GM15510 (cell line): ENCODE measurements around the gene ABHD4.

ENCODE experiments used
- POLR2A ChIP-seq: IDR thresholded peaks from 3 replicates; pipeline ENCODE4 v1.6.1; 2011; ENCODE audit warnings: borderline replicate concordance; ENCODE audit not compliant: insufficient read length; ENCODE audit errors: extremely low read depth

The ABHD4 gene

DNA sequence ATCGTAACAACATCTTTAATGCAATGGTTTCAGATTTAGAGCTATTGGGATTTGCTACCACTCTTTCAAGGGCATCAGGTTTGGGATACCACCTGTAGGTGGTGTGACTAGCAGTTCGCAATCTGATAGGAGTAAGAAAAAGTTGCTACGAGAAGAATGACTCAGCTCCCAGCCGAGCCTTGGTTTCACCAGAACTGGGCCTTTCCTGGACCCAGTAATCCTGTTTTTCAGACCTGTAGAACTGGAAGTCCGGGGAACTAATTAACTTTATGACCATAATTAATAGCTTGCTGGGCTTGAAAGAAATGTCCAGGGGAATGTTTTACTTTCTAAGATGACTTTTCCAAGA is 770 bp downstream of the ABHD4 start:
- TF ChIP-seq POLR2A: no peak

- TF ChIP-seq POLR2A: no peak
Measured at GRCh38 chr14:22599349-22599748, 1.2 kb downstream of the ABHD4 start.

GRCh38 chr14:22600027-22600426 is 1.9 kb downstream of the ABHD4 start:
- TF ChIP-seq POLR2A: no peak

- TF ChIP-seq POLR2A: no peak
Measured at GRCh38 chr14:22601456-22601855, 3.4 kb downstream of the ABHD4 start.

DNA sequence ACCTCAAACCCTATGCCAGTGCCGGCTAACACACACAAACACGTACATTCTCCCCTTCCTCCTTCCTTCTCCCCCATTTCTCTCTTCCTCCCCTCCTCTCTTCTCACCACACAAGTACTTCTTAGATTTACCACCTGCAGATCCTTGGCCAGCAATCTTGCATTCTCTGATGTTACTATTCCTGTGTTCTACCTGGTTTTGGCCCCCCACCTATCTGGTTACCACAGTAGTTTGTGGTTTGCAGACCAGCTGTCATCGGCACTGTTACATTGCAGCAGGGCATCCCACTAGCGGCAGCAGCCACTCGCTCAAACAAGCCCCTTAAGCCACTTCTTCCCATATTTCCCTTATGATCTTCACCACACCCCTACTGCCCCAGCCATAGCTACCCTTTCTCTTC is 3.9 kb downstream of the ABHD4 start:
- TF ChIP-seq POLR2A: no peak

GRCh38 chr14:22602862-22603261 is 4.8 kb downstream of the ABHD4 start:
- TF ChIP-seq POLR2A: no peak

GRCh38 chr14:22606380-22606779 is 8.3 kb downstream of the ABHD4 start:
- no peak for TF ChIP-seq POLR2A

DNA sequence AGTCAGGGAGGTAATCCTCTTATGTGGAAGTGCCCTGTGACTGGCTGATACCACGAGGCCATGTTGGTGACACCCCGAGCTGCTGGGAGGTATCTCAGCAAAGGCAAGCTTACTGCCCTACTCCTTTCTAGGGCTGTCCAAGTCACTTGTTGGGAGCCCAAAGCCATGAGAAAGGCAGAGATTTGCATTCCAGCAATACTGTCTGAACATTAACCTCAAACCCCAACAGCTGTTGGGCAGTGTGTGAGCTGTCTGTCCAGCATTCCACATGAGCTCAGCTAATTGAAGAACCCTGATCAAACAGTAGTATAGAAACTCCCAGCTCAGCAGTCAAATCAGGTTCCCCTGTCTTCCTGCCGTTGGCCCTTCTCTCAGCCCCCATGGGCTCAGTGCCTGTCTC is 9.2 kb downstream of the ABHD4 start:
- no peak for TF ChIP-seq POLR2A

GRCh38 chr14:22610931-22611330 is 12.8 kb downstream of the ABHD4 start:
- no peak for TF ChIP-seq POLR2A

DNA sequence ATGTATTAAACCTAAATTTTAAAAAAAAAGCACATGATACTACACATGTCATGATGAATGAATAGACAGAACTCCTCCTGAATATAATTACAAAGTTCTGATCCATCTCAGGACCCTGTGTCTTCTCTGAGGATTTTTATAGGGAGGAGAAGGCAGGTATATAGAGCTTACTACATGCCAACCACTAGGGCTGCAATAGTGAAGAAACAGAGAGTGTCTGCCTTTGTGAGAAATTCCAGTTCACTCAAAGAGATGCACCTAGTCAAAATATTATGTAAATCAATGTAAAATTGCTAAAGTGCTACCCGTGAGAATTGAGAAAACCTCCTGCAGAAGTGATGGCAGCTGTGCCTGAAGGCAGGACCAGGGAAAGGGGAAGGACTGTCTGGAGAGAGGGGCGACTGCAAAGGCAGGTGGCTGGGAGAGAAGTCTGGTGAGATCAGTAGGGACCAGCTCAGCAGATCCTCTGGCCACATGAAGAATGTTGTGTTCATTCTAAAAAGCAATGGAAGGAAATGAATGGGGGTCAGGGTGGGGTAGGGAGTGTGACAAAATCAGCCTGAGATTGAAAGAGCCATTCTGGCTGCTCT is 15.1 kb downstream of the ABHD4 start:
- no peak for TF ChIP-seq POLR2A

- TF ChIP-seq POLR2A: no peak
Measured at GRCh38 chr14:22613736-22614239, 15.7 kb downstream of the ABHD4 start.

GRCh38 chr14:22614240-22614799 is 16.2 kb downstream of the ABHD4 start:
- no peak for TF ChIP-seq POLR2A

GRCh38 chr14:22622255-22622654 is 24.2 kb downstream of the ABHD4 start:
- no peak for TF ChIP-seq POLR2A

GRCh38 chr14:22623047-22623446 is 24.9 kb downstream of the ABHD4 start:
- TF ChIP-seq POLR2A: no peak

DNA sequence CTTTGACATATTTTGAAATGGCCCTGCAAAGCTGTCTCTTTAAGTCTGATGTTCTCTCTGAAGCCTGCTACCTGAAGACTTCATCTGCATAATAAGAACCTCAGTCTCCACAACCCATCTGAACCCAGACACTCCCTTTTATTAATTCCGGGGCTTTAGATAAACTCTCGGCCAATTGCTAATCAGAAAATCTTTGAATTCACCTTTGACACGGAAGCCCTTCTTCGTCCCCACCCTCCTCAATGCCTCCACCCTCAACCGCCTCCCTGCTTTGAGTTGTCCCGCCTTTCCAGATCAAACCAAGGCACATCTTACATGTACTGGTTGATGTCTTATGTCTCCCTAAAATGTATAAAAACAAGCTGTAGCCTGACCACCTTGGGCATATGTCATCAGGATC is 28.5 kb downstream of the ABHD4 start:
- no peak for TF ChIP-seq POLR2A

GRCh38 chr14:22627506-22628263 is 29.6 kb downstream of the ABHD4 start:
- TF ChIP-seq POLR2A: no peak
